Thymus (tissue), 11 donors: ENCODE data around the gene ANO7. TPM values are rescaled to one million over a fixed set of nuclear protein-coding genes. Genes with fewer than 3 reads are reported as not detected.

ENCODE experiments used
- DNase-seq, 9 donors: peaks; one replicate each; pipeline ENCODE4 v3.0.0-alpha.2; 2013; ENCODE audit warnings: low spot score in 9 of 9, low read depth in 6 of 9, missing footprints in 1 of 9
- H3K27ac ChIP-seq, 2 donors: one replicate each; pipeline ENCODE4 v1.5.1; 2013; ENCODE audit warnings: control low read depth in 1 of 2, low read depth in 1 of 2, low read length in 1 of 2, mild to moderate bottlenecking in 1 of 2, moderate library complexity in 1 of 2
- H3K27me3 ChIP-seq, 2 donors: one replicate each; pipeline ENCODE4 v1.5.1; 2013; ENCODE audit warnings: low read length in 1 of 2; ENCODE audit not compliant: control insufficient read depth in 2 of 2, insufficient read depth in 1 of 2
- H3K36me3 ChIP-seq, 2 donors: one replicate each; pipeline ENCODE4 v1.5.1; 2013; ENCODE audit warnings: low read length in 1 of 2, mild to moderate bottlenecking in 1 of 2, moderate library complexity in 1 of 2; ENCODE audit not compliant: control insufficient read depth in 2 of 2, insufficient read depth in 2 of 2
- H3K4me1 ChIP-seq, 2 donors: one replicate each; pipeline ENCODE4 v1.5.1; 2013; ENCODE audit warnings: low read length in 2 of 2; ENCODE audit not compliant: control insufficient read depth in 2 of 2, insufficient read depth in 2 of 2
- H3K4me3 ChIP-seq, 2 donors: one replicate each; pipeline ENCODE4 v1.5.1; 2013; ENCODE audit warnings: low read length in 2 of 2, control low read depth in 1 of 2, mild to moderate bottlenecking in 1 of 2
- H3K9me3 ChIP-seq, 2 donors: one replicate each; pipeline ENCODE4 v1.5.1; 2013; ENCODE audit warnings: low read length in 1 of 2, mild to moderate bottlenecking in 1 of 2; ENCODE audit not compliant: control insufficient read depth in 2 of 2, insufficient read depth in 1 of 2
- WGBS: extraction: QIAGEN DNeasy Blood & Tissue Kit; methylation state at CpG from one replicate; pipeline ENCODE4 v1.1.7; 2013; 5-methylcytosine and 5-hydroxymethylcytosine counted together
- polyA plus RNA-seq: library from polyadenylated mRNA; stranded (reverse); fragments of 200-250 nt; gene quantifications from one replicate; pipeline ENCODE4 v1.2.3, GENCODE V29; 2013
- total RNA-seq: library from RNA; stranded (reverse); fragments of 120-200 nt; gene quantifications from one replicate; pipeline ENCODE4 v1.2.4, GENCODE V29; 2013
- donor health status: healthy.

Gene ANO7
- total and polyA plus RNA-seq, 2 donors: 0.09 to 0.41 TPM

DNA sequence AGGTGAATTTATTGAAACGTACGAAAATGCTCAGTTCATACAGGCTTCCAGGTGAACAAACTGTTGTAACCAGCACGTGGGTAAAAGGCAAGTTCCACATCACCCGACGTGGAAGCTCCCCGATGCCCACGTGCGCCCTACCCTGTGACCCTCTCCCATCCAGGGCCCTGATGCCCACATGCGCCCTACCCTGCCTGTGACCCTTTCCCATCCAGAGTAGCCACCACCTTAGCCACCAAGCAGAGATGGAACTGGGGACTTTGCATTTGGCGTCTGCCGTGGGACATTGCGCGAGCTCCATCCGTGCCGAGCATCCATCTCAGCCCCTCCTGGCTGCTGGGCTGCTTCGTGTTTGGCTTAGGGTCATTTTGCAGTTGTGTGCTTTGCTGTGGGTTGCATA, 37.5 kb downstream of the ANO7 start:
- peaks cover 0 to 4% of the 10 kb centered on the region in 2 donors for H3K9me3 ChIP-seq
- DNase-seq: no peak
- no peak overlapping the region for H3K27ac ChIP-seq
- 97% methylated on average over 16 of the region's 16 CpGs for WGBS
- H3K4me1 ChIP-seq: peaks cover 0 to 6% of the 10 kb centered on the region in 2 donors
- peaks cover 42 to 46% of the 10 kb centered on the region in 2 donors for H3K36me3 ChIP-seq
- H3K4me3 ChIP-seq: no peak overlapping the region
- H3K27me3 ChIP-seq: no peaks in the 10 kb centered on the region

- no peak for DNase-seq
These were observed 38.5 kb downstream of the ANO7 start for GRCh38 chr2:241226723-241227572.

GRCh38 chr2:241227594-241227993, 39.1 kb downstream of the ANO7 start:
- Histone ChIP-seq H3K27ac (no peak overlapping the region), H3K4me1 (peaks cover 0 to 6% of the 10 kb centered on the region in 2 donors), H3K27me3 (no peaks in the 10 kb centered on the region), H3K9me3 (peaks cover 0 to 4% of the 10 kb centered on the region in 2 donors), H3K4me3 (no peak overlapping the region), H3K36me3 (peaks cover 51 to 54% of the 10 kb centered on the region in 2 donors)
- DNase-seq: no peak
- WGBS: 96% methylated on average over 8 of the region's 8 CpGs

More at GRCh38 chr2:241226723-241227572, 38.5 kb downstream of the ANO7 start:
- no peaks in the 10 kb centered on the region for H3K27me3 ChIP-seq
- peaks cover 0 to 6% of the 10 kb centered on the region in 2 donors for H3K4me1 ChIP-seq
- no peak overlapping the region for H3K4me3 ChIP-seq
- no peak overlapping the region for H3K27ac ChIP-seq
- H3K9me3 ChIP-seq: peaks cover 0 to 4% of the 10 kb centered on the region in 2 donors
- H3K36me3 ChIP-seq: peaks cover 50 to 51% of the 10 kb centered on the region in 2 donors
- 97% methylated on average over 19 of the region's 19 CpGs for WGBS

DNA sequence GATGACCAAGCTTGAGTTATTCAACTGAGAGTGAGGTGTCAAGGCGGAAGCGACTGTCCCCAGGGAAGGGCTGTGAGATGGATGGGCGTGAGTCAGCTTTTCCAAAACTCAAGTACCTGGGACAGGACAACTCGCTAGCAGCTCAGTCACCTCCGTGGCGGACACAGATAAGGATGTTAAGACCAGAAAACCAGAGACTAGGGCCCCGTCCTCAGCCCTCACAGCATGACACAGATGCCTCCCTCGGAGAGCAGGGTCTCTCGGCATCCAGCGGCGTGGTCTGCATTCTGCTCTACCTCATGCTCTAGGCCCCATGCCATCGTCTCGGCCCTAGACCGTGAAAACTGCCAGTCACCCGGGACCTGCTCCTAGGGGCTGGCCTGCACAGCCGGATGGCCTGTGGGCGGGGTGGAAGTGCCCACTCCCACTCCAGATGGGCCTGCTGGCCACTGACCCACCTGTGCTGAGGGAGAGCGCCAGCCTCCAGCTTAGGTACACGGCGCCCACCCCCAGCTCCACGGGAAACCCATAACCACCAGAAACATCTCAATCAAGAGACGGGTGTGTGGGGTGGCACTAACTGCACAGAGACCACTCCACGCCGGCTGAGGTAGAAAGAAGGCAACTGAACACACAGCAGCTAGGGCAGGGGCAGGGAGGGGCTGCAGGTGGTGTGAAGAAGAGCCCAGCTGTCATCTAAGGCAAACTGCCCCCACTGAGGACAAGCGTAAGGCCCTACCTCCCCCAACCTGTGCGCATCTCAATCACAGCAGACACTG, 39.8 kb downstream of the ANO7 start:
- H3K4me1 ChIP-seq: peaks cover 0 to 6% of the 10 kb centered on the region in 2 donors
- 98% methylated on average over 26 of the region's 26 CpGs for WGBS
- H3K9me3 ChIP-seq: peaks cover 0 to 1% of the 10 kb centered on the region in 2 donors
- peaks cover 56 to 60% of the 10 kb centered on the region in 2 donors for H3K36me3 ChIP-seq
- no peak overlapping the region for H3K27ac ChIP-seq
- H3K4me3 ChIP-seq: no peak overlapping the region
- DNase-seq: no peak
- no peaks in the 10 kb centered on the region for H3K27me3 ChIP-seq

DNA sequence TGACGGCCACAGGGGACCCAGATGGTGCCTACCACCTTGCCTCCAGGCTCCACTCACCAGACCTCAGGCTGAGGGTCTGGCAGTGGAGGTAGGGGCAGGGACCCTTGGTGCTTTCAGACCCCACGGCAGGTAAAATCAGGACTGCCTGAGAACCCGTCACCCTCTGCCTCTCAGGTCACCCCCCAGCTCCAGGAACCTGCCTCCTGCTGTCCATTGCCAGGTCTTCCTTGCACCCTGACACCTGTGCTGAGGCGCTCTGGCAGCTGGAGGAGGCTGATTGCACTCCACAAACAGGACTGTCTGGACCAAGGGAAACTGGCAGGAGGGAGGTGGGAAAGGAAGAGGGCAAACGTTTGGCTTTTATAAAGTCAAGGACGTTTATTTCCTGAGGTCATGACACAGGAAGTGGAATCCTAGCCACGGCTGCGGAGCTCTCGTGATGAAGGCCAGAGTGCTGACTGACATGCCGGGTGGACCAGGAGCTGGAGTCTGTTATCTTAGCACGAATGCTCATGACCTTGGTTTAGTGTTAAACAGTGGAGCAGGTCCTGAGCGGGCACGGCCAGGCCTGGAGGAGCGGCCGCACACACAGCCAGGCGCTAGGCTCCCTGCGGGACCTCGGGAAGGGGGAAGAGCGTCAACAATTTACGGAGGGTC, 40.5 kb downstream of the ANO7 start:
- Histone ChIP-seq H3K4me1 (peaks cover 0 to 5% of the 10 kb centered on the region in 2 donors), H3K27me3 (no peaks in the 10 kb centered on the region), H3K4me3 (no peak overlapping the region), H3K9me3 (no peaks in the 10 kb centered on the region), H3K27ac (no peak overlapping the region), H3K36me3 (peaks cover 63 to 68% of the 10 kb centered on the region in 2 donors)
- no peak for DNase-seq
- 92% methylated on average over 20 of the region's 20 CpGs for WGBS

DNA sequence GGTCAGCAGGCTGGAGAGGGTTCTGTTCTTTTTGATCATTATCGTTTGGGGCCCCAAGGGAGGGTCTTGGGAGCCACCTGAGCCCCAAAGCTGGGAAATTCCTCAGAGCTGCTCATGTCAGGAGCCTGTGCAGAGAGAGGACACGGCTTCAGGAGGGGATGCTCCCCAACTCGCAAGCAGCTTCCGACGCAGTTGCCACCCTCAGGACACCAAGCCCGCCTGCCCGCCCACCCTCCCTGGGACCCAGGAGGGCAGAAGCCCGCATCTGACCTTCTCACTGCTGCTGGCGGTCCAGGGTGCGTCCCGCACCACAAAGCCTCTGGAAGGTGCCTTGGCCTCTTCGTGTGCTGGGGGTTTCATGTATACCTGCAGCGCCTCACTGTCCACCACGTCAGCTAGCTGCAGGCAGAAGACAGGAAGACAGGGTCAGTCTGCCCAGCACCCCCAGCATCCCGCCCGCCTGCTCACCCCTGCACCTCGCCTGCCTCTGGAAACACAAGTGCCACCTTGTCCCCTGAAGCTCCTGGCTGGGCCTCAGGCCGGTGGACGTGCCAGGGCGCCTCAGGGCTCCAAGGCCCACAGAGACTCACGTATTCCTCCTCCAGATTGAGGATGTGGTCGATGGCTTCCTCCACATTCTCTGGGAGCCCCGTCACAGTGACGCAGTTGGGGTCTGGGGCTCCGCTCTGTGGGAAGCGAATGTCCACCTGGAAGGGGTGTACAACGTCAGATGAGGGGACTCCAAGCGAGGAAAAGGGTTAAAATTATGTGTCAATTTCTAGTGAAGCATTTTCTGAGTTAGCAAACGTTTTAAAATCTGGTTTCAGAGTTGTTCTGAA, 41.3 kb downstream of the ANO7 start:
- no peak for DNase-seq
- Histone ChIP-seq H3K27me3 (no peaks in the 10 kb centered on the region), H3K36me3 (peaks cover 71 to 76% of the 10 kb centered on the region in 2 donors), H3K4me1 (no peaks in the 10 kb centered on the region), H3K4me3 (no peak overlapping the region), H3K9me3 (no peaks in the 10 kb centered on the region), H3K27ac (no peak overlapping the region)
- WGBS: 98% methylated on average over 29 of the region's 29 CpGs

DNA sequence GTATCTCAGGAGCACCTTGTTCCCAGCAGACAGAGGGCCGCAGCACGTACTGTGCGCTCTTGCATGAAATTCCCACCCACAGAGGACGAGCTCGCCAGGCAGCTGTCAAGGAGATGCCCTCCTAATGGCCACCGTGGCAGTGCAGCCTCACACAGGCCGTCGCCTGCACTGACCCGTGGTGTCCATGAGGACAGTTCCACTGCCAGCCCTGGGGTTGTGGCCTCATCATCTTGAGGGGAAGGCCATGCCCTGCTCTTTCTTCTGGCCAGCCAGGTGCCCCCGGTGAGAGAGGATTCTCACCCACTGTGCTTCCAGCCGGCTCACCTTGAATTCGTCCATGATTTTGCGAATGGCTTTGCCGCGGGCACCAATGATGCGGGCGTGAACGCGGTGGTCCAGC, 42.0 kb downstream of the ANO7 start:
- Histone ChIP-seq H3K4me1 (no peaks in the 10 kb centered on the region), H3K36me3 (peaks cover 77 to 81% of the 10 kb centered on the region in 2 donors), H3K9me3 (no peaks in the 10 kb centered on the region), H3K4me3 (no peak overlapping the region), H3K27ac (no peak overlapping the region), H3K27me3 (no peaks in the 10 kb centered on the region)
- no peak for DNase-seq
- 98% methylated on average over 19 of the region's 19 CpGs for WGBS

DNA sequence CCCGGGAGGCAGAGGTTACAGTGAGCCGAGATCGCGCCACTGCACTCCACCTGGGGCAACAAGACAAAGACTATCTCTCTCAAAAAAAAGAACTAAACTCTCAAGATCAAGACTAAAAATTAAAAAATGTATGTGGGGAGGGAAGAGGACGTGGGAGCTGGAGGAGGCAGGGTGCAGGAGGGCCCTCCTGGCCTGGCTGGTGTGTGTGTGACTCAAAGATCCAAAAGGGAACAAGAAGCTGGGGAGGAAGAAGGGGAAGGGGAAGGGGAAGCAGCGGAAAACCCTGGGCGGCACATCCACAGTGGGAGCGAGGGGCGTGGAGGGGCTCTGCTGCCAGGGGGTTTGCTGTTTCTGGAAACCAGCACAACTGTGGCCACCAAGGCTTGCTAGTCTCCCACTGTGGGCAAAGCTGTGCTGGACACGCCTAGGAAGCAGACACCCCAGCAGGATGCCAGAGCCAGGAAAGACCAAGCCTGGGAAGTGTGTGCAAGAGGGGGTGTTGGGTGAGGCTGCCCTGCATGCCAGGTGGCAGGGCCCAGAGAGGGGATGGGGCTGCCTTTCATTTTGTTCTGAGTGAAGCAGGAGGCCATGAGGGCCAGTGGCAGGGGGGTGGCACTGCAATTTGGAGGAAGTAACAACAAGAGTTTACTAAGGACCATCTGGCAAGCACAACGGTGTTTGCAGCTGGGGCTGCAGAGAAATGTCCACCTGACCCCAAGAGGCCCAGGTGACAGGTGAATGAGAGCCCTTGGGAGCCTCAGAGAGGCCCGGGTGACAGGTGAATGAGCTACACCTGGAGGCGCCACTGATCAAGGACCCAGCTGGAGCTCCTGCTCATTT, 44.5 kb downstream of the ANO7 start:
- Histone ChIP-seq H3K4me1 (no peaks in the 10 kb centered on the region), H3K9me3 (no peaks in the 10 kb centered on the region), H3K27me3 (no peaks in the 10 kb centered on the region), H3K4me3 (no peak overlapping the region), H3K36me3 (peaks cover 86 to 88% of the 10 kb centered on the region in 2 donors), H3K27ac (no peak overlapping the region)
- DNase-seq: no peak
- 97% methylated on average over 13 of the region's 13 CpGs for WGBS
